HUES48 (cell line): ENCODE data around the gene HSPB7.
A peak's percentile ranks its signal among the peaks of the same experiment; 100 is the strongest.
"Not testable (repeated sequence)": the region's sequence is repeated elsewhere in the genome, so short reads cannot be mapped to it uniquely, and the experiment has no call there.

Experiments used
- H3K27ac ChIP-seq: one replicate; pipeline ENCODE4 v1.7.0; 2013; ENCODE audit warnings: low read depth, low read length, inconsistent platforms
- H3K27me3 ChIP-seq: 2 replicates; pipeline ENCODE4 v1.6.1; 2013; ENCODE audit warnings: mild to moderate bottlenecking, low read length; ENCODE audit not compliant: control insufficient read depth, insufficient read depth
- H3K36me3 ChIP-seq: 2 replicates; pipeline ENCODE4 v1.6.1; 2013; ENCODE audit warnings: low read length; ENCODE audit not compliant: control insufficient read depth, insufficient read depth
- H3K4me1 ChIP-seq: 2 replicates; pipeline ENCODE4 v1.6.1; 2013; ENCODE audit warnings: mild to moderate bottlenecking, low read length; ENCODE audit not compliant: control insufficient read depth, insufficient read depth
- H3K4me3 ChIP-seq: 2 replicates; pipeline ENCODE4 v1.5.1; 2013; ENCODE audit warnings: mild to moderate bottlenecking, low read depth, low read length
- H3K9ac ChIP-seq: 2 replicates; pipeline ENCODE4 v1.6.1; 2013; ENCODE audit warnings: mild to moderate bottlenecking, low read depth, low read length, moderate library complexity
- H3K9me3 ChIP-seq: 2 replicates; pipeline ENCODE4 v1.6.1; 2013; ENCODE audit warnings: low read length; ENCODE audit not compliant: control insufficient read depth, insufficient read depth

Gene HSPB7

GRCh38 chr1:16033103-16033632, 15.3 kb upstream of the HSPB7 start:
- not testable (repeated sequence) for H3K36me3 ChIP-seq, H3K9ac ChIP-seq, H3K27ac ChIP-seq, H3K27me3 ChIP-seq, H3K9me3 ChIP-seq, H3K4me3 ChIP-seq, H3K4me1 ChIP-seq

- Histone ChIP-seq H3K4me1 (peaks cover 10% of the 10 kb centered on the region; the same call in 1 of the 2 replicates), H3K36me3 (no peaks in the 10 kb centered on the region), H3K9me3 (no peaks in the 10 kb centered on the region), H3K27me3 (no peaks in the 10 kb centered on the region), H3K4me3 (no peak overlapping the region), H3K9ac (no peak overlapping the region), H3K27ac (no peak overlapping the region)
Observed at GRCh38 chr1:16032388-16033102, 14.7 kb upstream of the HSPB7 start.

GRCh38 chr1:16031551-16031950, 13.7 kb upstream of the HSPB7 start:
- Histone ChIP-seq H3K4me1 (peaks cover 10% of the 10 kb centered on the region; the same call in 1 of the 2 replicates), H3K4me3 (no peak overlapping the region), H3K27me3 (no peaks in the 10 kb centered on the region), H3K36me3 (no peaks in the 10 kb centered on the region), H3K9me3 (no peaks in the 10 kb centered on the region), H3K27ac (no peak overlapping the region), H3K9ac (no peak overlapping the region)

- H3K27me3 ChIP-seq: peaks cover 7% of the 10 kb centered on the region
- no peak overlapping the region for H3K9ac ChIP-seq
- H3K36me3 ChIP-seq: no peaks in the 10 kb centered on the region
- H3K27ac ChIP-seq: no peak overlapping the region
- no peak overlapping the region for H3K4me3 ChIP-seq
- peaks cover 10% of the 10 kb centered on the region; the same call in 1 of the 2 replicates for H3K4me1 ChIP-seq
- H3K9me3 ChIP-seq: no peaks in the 10 kb centered on the region
Observed at GRCh38 chr1:16029288-16029687, 11.4 kb upstream of the HSPB7 start.

- H3K27me3 ChIP-seq, H3K9ac ChIP-seq, H3K4me1 ChIP-seq, H3K4me3 ChIP-seq, H3K9me3 ChIP-seq, H3K27ac ChIP-seq, H3K36me3 ChIP-seq: not testable (repeated sequence)
Observed at GRCh38 chr1:16029003-16029268, 11.1 kb upstream of the HSPB7 start.

GRCh38 chr1:16028237-16029002, 10.6 kb upstream of the HSPB7 start:
- peaks cover 7% of the 10 kb centered on the region for H3K27me3 ChIP-seq
- H3K27ac ChIP-seq: no peak overlapping the region
- H3K36me3 ChIP-seq: no peaks in the 10 kb centered on the region
- H3K9me3 ChIP-seq: no peaks in the 10 kb centered on the region
- peaks cover 10% of the 10 kb centered on the region; the same call in 1 of the 2 replicates for H3K4me1 ChIP-seq
- no peak overlapping the region for H3K9ac ChIP-seq
- H3K4me3 ChIP-seq: no peak overlapping the region

GRCh38 chr1:16026723-16027484, 9.1 kb upstream of the HSPB7 start:
- Histone ChIP-seq H3K9ac (no peak overlapping the region), H3K9me3 (no peaks in the 10 kb centered on the region), H3K36me3 (no peaks in the 10 kb centered on the region), H3K27ac (no peak overlapping the region), H3K27me3 (peaks cover 14% of the 10 kb centered on the region), H3K4me3 (peak overlapping the region; percentile 60), H3K4me1 (peaks cover 10% of the 10 kb centered on the region; the same call in 1 of the 2 replicates)

- not testable (repeated sequence) for H3K36me3 ChIP-seq, H3K9ac ChIP-seq, H3K9me3 ChIP-seq, H3K27ac ChIP-seq, H3K4me1 ChIP-seq
- H3K27me3 ChIP-seq: peaks cover 17% of the 10 kb centered on the region
- peak overlapping the region; percentile 60 for H3K4me3 ChIP-seq
Observed at GRCh38 chr1:16026302-16026701, 8.5 kb upstream of the HSPB7 start.

- Histone ChIP-seq H3K27me3 (peaks cover 17% of the 10 kb centered on the region), H3K27ac (no peak overlapping the region)
Observed at GRCh38 chr1:16023050-16023653, 5.3 kb upstream of the HSPB7 start.

GRCh38 chr1:16022393-16022792, 4.5 kb upstream of the HSPB7 start:
- no peak overlapping the region for H3K9ac ChIP-seq
- no peak overlapping the region for H3K4me3 ChIP-seq
- no peaks in the 10 kb centered on the region for H3K9me3 ChIP-seq
- no peak overlapping the region for H3K27ac ChIP-seq
- no peaks in the 10 kb centered on the region for H3K36me3 ChIP-seq
- peaks cover 1% of the 10 kb centered on the region; the same call in 1 of the 2 replicates for H3K4me1 ChIP-seq
- peaks cover 17% of the 10 kb centered on the region for H3K27me3 ChIP-seq

More at GRCh38 chr1:16023050-16023653, 5.3 kb upstream of the HSPB7 start:
- Histone ChIP-seq H3K4me1 (0 out of 2 replicates have a peak, but pooled peaks cover 4% of the 10 kb centered on the region), H3K9ac (no peak overlapping the region), H3K36me3 (no peaks in the 10 kb centered on the region), H3K4me3 (no peak overlapping the region), H3K9me3 (no peaks in the 10 kb centered on the region)
